AG20443 (cell line): ENCODE results near the gene XIRP2.

ENCODE experiments used
- DNase-seq: peaks from one replicate; pipeline ENCODE4 v3.0.0; 2012; ENCODE audit warnings: low spot score, mixed read lengths

The XIRP2 gene

DNA sequence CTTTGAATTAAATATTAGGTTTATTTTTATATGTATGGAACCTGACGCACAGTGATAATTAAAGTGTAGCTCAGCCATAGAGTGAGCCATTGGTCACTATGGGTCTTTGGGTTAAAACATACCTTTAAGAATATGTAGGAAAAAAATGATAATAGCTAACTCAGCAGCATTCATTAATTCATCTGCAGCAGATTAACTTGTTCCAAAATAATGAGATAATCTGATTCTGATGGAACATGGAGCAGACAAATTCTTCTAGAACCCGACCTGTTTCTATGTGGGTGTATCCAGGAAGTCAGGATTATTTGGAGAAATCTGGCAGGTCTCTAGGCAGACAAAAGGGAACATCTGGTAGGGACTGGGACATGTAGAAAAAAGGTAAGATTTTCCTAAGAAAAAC is at the start of gene XIRP2:
Gene XIRP2 (plus strand): TSS at position 301 of the 400 bp plus-strand sequence. CDS start 15,003 bp downstream, outside the sequence.
- no peak for DNase-seq

GRCh38 chr2:166841152-166841551 is 47.1 kb upstream of the XIRP2 start:
- DNase-seq = no peak

GRCh38 chr2:166841679-166842078 is 46.6 kb upstream of the XIRP2 start:
- no peak for DNase-seq

- DNase-seq = no peak
These were observed 44.2 kb upstream of the XIRP2 start for GRCh38 chr2:166844111-166844510.

- no peak for DNase-seq
These were observed 25.7 kb upstream of the XIRP2 start for GRCh38 chr2:166862468-166863132.

DNA sequence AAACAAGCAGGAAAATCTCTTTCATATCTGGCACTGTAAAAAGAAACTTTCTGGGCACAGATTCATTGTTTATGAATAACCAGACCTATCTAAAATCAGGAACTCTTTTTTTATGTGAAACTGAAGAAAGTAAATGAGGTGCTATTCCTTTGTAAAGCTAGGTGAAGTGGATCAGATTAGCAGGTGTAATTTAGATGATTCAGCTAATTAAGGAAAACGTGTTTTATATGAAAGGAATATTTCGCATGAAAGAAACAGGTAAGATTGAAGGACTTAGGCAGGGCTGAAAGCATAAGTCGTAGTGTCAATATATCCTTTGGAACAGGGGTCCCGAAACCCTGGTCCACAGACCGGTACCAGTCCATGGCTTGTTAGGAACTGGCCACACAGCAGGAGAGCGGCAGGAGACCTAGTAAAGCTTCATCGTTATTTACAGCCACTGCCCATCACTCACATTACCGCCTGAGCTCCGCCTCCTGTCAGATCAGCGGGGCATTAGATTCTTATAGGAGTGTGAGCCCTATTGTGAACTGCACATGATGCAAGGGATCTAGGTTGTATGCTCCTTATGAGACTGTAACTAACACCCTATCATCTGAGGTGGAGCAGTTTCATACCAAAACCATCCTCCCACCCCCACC is 20.3 kb upstream of the XIRP2 start:
- DNase-seq = no peak

DNA sequence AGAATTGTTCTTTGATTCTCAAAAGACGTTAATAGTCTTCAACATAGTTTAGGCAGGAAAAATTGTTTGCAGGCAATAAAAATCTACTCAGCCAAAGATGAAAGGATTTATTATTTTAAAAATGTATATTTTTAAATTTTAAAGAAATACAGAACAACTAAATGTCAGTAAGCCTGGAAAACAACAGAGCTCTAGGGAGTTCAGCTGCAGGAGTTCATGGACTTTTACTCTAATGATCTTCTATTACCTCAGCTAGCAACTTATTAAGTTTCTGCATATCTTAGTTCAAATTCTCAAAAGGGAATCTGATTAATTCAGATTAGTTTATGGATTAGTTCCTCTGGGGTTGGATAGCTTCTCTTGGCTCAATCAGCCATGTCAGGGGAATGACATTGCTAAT is 17.9 kb upstream of the XIRP2 start:
- no peak for DNase-seq

GRCh38 chr2:166881177-166881576 is 7.1 kb upstream of the XIRP2 start:
- DNase-seq = no peak

DNA sequence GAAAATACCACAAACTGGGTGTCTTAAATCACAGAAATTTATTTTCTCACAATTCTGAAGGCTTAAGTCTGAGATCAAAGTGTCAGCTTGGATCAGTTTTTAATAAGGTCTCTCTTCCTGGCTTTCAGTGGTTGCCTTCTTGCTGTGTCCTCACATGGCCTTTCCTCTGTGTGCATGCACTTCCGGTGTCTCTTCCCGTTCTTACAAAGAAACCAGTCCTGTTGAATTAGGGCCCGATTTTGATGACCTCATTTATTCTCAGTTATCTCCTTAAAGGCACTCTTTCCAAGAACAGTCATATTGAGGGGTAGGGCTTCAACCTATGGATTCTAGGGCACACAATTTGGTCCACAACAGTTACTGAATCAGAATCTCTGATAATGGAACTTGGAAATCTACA is 5.4 kb upstream of the XIRP2 start:
- DNase-seq = no peak

- no peak for DNase-seq
These were observed 3.4 kb downstream of the XIRP2 start for GRCh38 chr2:166891727-166892126.

- DNase-seq = no peak
These were observed 4.1 kb downstream of the XIRP2 start for GRCh38 chr2:166892397-166892796.

- no peak for DNase-seq
These were observed 7.0 kb downstream of the XIRP2 start for GRCh38 chr2:166895243-166895642.

- no peak for DNase-seq
These were observed 9.4 kb downstream of the XIRP2 start for GRCh38 chr2:166897666-166898065.

DNA sequence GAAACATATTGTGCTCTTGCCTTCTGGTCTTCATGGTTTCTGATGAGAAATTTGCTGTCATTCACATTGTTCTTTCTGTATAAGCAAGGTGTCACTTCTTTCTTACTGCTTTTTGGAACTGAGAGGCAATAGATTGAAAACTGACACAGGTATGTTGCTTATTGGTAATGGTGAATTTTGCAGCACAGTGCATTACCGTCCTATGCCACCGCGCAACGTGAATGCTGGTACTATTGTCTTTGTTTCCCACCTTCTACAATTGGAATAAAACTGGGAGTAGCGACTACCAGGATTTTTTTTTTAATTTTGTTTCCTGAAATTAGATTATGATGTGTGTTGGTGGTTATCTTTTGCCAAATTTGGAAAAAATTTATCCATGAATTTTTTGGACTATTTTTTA is 11.4 kb downstream of the XIRP2 start:
- no peak for DNase-seq

- DNase-seq = peak; percentile 20
These were observed 12.4 kb downstream of the XIRP2 start for GRCh38 chr2:166900700-166901099.

DNA sequence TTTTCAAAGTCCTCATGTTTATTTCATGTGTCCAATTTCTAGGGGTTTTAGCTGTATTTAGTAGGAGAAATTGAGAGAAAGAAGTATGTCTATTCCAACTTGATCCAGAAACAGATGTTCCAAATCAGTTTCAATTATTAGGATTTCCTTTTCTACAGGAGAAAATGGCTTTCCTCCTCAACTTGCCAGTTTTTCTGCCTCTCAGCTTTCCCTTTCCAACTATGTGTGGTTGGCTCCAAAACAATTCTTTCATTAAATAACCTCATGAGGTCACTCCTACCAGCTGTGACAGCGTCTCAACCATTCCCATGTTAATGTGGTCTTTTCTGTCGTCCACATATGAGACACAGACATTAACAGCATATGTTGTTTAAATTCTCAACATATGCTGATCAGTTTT is 13.1 kb downstream of the XIRP2 start:
- DNase-seq = no peak

GRCh38 chr2:166916987-166917386 is 28.7 kb downstream of the XIRP2 start:
- no peak for DNase-seq

DNA sequence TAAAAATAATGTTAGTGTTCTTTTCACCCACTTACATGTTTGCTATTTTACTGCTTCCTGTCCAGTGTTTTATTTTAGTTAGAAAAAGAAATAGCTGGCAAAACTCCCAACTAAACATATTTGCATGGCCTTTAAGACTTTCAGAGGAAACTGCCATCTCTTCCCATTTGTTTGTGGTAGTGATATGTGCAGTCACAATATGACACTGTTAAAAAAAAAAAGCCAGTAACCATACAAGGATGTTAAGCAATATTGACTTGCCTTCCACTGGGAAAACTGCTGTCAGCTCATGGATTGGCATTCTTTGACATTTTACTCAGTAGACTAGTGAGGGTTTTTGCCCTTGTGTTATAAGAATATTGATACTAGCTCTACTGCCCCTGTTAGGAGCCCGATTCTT is 29.1 kb downstream of the XIRP2 start:
- no peak for DNase-seq

GRCh38 chr2:166921261-166921896 is 33.1 kb downstream of the XIRP2 start:
- no peak for DNase-seq

DNA sequence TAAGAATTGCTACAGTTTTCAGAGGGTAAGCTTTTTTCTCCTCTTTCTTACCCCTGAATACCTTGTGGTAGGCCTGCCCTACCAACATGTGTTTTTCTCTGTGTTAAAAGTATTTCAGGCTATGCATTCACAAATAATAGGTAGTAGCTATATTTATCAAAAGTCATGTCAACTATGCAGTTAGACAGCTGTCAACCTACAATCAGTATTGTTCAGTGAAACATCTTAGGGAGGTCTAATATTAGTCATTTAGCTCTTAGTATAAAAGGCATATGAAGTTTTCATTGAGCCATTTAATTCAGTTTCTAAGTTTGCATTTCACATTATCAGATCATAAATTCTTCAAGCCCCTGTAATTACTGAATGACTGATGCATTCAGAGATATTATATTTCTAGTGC is 36.7 kb downstream of the XIRP2 start:
- DNase-seq = no peak

DNA sequence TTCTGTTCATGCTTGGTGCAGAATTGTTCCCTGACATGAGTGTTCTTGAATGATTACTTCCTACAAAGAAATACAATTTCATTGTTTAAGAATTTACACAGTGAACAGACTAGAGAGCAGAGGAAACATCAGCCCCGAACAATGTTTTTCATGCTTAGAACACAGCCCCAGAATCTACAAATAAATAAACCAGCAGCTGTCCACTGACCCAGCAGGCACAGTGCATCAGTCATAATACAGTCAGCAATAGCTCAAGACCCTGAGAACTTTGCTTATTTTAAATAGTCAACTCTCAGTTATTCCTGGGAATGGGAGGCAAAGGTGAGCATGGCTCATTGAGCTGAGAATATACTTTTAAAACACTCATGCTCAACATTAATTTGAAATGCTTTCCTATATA is 38.4 kb downstream of the XIRP2 start:
- DNase-seq = no peak

GRCh38 chr2:166932032-166932431 is 43.8 kb downstream of the XIRP2 start:
- DNase-seq = no peak

DNA sequence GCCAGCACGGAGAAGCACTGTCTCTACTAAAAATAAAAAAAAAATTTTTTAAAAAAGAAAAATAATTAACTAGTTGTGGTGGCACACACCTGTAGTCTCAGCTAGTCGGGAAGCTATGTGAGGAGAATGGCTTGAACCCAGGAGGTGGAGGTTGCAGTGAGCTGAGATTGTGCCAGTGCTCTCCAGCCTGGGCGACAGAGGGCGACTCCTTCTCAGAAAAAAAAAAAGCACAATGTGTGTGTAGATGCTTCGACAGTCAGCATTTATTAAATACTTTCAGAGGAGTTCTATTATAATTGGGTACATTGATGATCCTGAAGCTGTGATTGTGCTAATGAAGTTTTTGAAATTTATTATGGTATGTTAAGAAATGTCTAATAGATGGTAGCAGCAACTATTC is 46.5 kb downstream of the XIRP2 start:
- DNase-seq = no peak

GRCh38 chr2:166942377-166942776 is 54.1 kb downstream of the XIRP2 start:
- no peak for DNase-seq
